Measurements from ENCODE around the gene VPS18.

VPS18 gene

GRCh38 chr15:40893733-40894680 is at the start of gene VPS18:
TSS of gene VPS18 (plus strand) at chr15:40894450. CDS start at chr15:40894769, 319 bp downstream.
- peak within 1 kb of the TSS; percentile 97 for H3K4me3 Mint-ChIP-seq
- peak; percentile 100 for DNase-seq
- peak within 1 kb of the TSS; percentile 93 for H3K27ac Mint-ChIP-seq
- H3K36me3 Mint-ChIP-seq (ENCODE audit: low read depth), result peaks cover 9% of the 10 kb centered on the region
- H3K4me1 Mint-ChIP-seq, result peaks cover 32% of the 10 kb centered on the region
- no peaks in the 10 kb centered on the region for H3K9me3 Mint-ChIP-seq
- ATAC-seq, result peak; percentile 99
- H3K27me3 Mint-ChIP-seq, result no peaks in the 10 kb centered on the region

DNA sequence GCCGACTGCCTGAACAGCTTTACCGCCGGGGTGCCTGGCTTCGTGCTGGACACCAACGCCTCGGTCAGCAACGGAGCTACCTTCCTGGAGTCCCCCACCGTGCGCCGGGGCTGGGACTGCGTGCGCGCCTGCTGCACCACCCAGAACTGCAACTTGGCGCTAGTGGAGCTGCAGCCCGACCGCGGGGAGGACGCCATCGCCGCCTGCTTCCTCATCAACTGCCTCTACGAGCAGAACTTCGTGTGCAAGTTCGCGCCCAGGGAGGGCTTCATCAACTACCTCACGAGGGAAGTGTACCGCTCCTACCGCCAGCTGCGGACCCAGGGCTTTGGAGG is 49.6 kb upstream of the VPS18 start:
- ATAC-seq (peak; percentile 26), DNase-seq (peak; percentile 54)
- Mint-ChIP-seq H3K27ac (peak overlapping the region; percentile 11), H3K36me3 (ENCODE audit: low read depth) (peaks cover 3% of the 10 kb centered on the region), H3K4me3 (peak overlapping the region; percentile 86), H3K27me3 (peaks cover 25% of the 10 kb centered on the region), H3K9me3 (no peaks in the 10 kb centered on the region), H3K4me1 (peaks cover 30% of the 10 kb centered on the region)

DNA sequence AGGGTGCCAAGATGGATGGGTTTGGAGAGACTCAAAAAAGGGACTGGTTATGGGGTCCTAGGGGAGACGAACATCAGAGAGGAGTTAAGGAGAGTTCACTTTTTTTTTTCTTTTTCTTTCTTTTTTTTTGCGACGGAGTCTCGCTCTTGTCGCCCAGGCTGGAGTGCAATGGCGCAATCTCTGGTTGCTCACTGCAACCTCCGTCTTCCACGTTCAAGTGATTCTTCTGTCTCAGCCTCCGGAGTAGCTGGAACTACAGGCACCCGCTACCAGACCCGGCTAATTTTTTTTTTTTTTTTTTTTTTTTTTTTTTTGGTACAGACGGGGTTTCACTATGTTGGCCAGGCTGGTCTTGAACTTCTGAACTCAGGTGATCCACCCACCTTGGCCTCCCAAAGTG is 49.2 kb upstream of the VPS18 start:
- Mint-ChIP-seq H3K4me1 (peaks cover 30% of the 10 kb centered on the region), H3K9me3 (no peaks in the 10 kb centered on the region), H3K4me3 (peak overlapping the region; percentile 86), H3K27me3 (peaks cover 25% of the 10 kb centered on the region), H3K27ac (peak overlapping the region; percentile 11), H3K36me3 (ENCODE audit: low read depth) (peaks cover 3% of the 10 kb centered on the region)
- no peak for ATAC-seq
- no peak for DNase-seq

GRCh38 chr15:40845511-40846284 is 48.6 kb upstream of the VPS18 start:
- H3K9me3 Mint-ChIP-seq, result no peaks in the 10 kb centered on the region
- peaks cover 25% of the 10 kb centered on the region for H3K27me3 Mint-ChIP-seq
- peaks cover 3% of the 10 kb centered on the region for H3K36me3 Mint-ChIP-seq (ENCODE audit: low read depth)
- H3K4me1 Mint-ChIP-seq, result peaks cover 30% of the 10 kb centered on the region
- no peak overlapping the region for H3K27ac Mint-ChIP-seq
- DNase-seq (no peak), ATAC-seq (no peak)
- peak overlapping the region; percentile 86 for H3K4me3 Mint-ChIP-seq

- no peaks in the 10 kb centered on the region for H3K9me3 Mint-ChIP-seq
- H3K27ac Mint-ChIP-seq, result peak overlapping the region; percentile 39
- ATAC-seq, result no peak
- DNase-seq, result no peak
- H3K36me3 Mint-ChIP-seq (ENCODE audit: low read depth), result peaks cover 3% of the 10 kb centered on the region
- no peak overlapping the region for H3K4me3 Mint-ChIP-seq
- H3K4me1 Mint-ChIP-seq, result peaks cover 30% of the 10 kb centered on the region
- peaks cover 22% of the 10 kb centered on the region for H3K27me3 Mint-ChIP-seq
Measured at GRCh38 chr15:40846841-40847222, 47.4 kb upstream of the VPS18 start.

- DNase-seq (no peak), ATAC-seq (no peak)
- H3K4me3 Mint-ChIP-seq, result no peak overlapping the region
- peaks cover 20% of the 10 kb centered on the region for H3K27me3 Mint-ChIP-seq
- no peaks in the 10 kb centered on the region for H3K9me3 Mint-ChIP-seq
- H3K36me3 Mint-ChIP-seq (ENCODE audit: low read depth), result peaks cover 3% of the 10 kb centered on the region
- H3K4me1 Mint-ChIP-seq, result peaks cover 30% of the 10 kb centered on the region
- H3K27ac Mint-ChIP-seq, result peak overlapping the region; percentile 39
Measured at GRCh38 chr15:40847223-40847961, 46.9 kb upstream of the VPS18 start.

GRCh38 chr15:40850576-40851112 is 43.6 kb upstream of the VPS18 start:
- ATAC-seq (no peak), DNase-seq (no peak)
- H3K4me3 Mint-ChIP-seq, result no peak overlapping the region
- H3K4me1 Mint-ChIP-seq, result peaks cover 17% of the 10 kb centered on the region
- H3K27ac Mint-ChIP-seq, result no peak overlapping the region
- peaks cover 3% of the 10 kb centered on the region for H3K27me3 Mint-ChIP-seq
- H3K9me3 Mint-ChIP-seq, result no peaks in the 10 kb centered on the region
- H3K36me3 Mint-ChIP-seq (ENCODE audit: low read depth), result no peaks in the 10 kb centered on the region

DNA sequence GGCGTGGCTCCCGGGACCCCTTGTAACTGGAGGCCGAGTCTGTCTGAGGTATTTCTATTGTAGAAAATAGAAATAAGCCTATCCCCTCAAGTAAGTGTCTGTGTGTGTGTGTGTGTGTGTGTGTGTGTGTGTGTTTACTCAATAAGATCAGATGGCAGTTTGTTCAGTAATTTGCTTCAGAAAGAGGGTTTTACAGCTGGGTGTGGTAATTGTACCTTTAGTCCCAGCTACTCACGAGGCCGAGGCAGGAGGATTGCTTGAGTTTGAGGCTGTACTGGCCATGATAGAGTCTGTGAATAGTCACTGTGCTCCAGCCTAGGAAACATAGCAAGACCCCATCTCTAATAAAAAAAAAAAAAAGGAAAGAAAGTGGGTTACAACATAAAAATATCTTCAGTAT is 41.7 kb upstream of the VPS18 start:
- Mint-ChIP-seq H3K27me3 (peaks cover 2% of the 10 kb centered on the region), H3K9me3 (no peaks in the 10 kb centered on the region), H3K4me3 (no peak overlapping the region), H3K27ac (no peak overlapping the region), H3K36me3 (ENCODE audit: low read depth) (no peaks in the 10 kb centered on the region), H3K4me1 (peaks cover 3% of the 10 kb centered on the region)
- DNase-seq (no peak), ATAC-seq (no peak)

- ATAC-seq (no peak), DNase-seq (no peak)
- H3K27me3 Mint-ChIP-seq, result no peaks in the 10 kb centered on the region
- H3K36me3 Mint-ChIP-seq (ENCODE audit: low read depth), result no peaks in the 10 kb centered on the region
- no peaks in the 10 kb centered on the region for H3K9me3 Mint-ChIP-seq
- H3K27ac Mint-ChIP-seq, result no peak overlapping the region
- no peaks in the 10 kb centered on the region for H3K4me1 Mint-ChIP-seq
- no peak overlapping the region for H3K4me3 Mint-ChIP-seq
Measured at GRCh38 chr15:40853241-40853890, 40.9 kb upstream of the VPS18 start.

GRCh38 chr15:40854161-40854560 is 40.1 kb upstream of the VPS18 start:
- Mint-ChIP-seq H3K4me3 (no peak overlapping the region), H3K36me3 (ENCODE audit: low read depth) (no peaks in the 10 kb centered on the region), H3K27me3 (no peaks in the 10 kb centered on the region), H3K9me3 (no peaks in the 10 kb centered on the region), H3K4me1 (no peaks in the 10 kb centered on the region), H3K27ac (no peak overlapping the region)
- DNase-seq (no peak), ATAC-seq (no peak)

DNA sequence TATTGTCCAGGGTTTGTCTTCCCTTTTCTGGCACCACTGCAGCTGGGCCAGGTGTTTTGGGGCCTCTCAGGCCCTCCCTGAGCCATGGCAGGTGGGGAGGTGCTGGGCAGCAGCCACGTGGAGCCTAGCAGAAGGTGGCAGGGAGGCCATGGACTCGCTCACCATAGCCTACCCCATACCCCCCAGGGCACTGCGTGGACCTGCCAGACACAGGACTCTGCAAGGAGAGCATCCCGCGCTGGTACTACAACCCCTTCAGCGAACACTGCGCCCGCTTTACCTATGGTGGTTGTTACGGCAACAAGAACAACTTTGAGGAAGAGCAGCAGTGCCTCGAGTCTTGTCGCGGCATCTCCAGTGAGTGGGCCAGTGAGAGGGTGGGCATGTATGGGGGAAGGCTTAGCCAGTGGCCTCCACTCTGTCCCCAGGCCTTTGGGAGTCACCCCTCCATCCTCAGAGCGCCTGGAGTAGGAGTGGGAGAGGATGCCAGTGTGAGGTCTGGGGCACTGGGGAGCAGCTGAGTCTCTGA is 38.5 kb upstream of the VPS18 start:
- H3K4me1 Mint-ChIP-seq, result no peaks in the 10 kb centered on the region
- no peaks in the 10 kb centered on the region for H3K27me3 Mint-ChIP-seq
- ATAC-seq, result no peak
- no peaks in the 10 kb centered on the region for H3K9me3 Mint-ChIP-seq
- H3K4me3 Mint-ChIP-seq, result no peak overlapping the region
- no peak for DNase-seq
- H3K27ac Mint-ChIP-seq, result no peak overlapping the region
- H3K36me3 Mint-ChIP-seq (ENCODE audit: low read depth), result no peaks in the 10 kb centered on the region

DNA sequence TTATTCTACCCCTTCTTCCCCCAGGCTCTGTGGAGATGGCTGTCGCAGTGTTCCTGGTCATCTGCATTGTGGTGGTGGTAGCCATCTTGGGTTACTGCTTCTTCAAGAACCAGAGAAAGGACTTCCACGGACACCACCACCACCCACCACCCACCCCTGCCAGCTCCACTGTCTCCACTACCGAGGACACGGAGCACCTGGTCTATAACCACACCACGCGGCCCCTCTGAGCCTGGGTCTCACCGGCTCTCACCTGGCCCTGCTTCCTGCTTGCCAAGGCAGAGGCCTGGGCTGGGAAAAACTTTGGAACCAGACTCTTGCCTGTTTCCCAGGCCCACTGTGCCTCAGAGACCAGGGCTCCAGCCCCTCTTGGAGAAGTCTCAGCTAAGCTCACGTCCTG is 37.5 kb upstream of the VPS18 start:
- H3K4me1 Mint-ChIP-seq, result no peaks in the 10 kb centered on the region
- no peak for ATAC-seq
- H3K4me3 Mint-ChIP-seq, result no peak overlapping the region

DNA sequence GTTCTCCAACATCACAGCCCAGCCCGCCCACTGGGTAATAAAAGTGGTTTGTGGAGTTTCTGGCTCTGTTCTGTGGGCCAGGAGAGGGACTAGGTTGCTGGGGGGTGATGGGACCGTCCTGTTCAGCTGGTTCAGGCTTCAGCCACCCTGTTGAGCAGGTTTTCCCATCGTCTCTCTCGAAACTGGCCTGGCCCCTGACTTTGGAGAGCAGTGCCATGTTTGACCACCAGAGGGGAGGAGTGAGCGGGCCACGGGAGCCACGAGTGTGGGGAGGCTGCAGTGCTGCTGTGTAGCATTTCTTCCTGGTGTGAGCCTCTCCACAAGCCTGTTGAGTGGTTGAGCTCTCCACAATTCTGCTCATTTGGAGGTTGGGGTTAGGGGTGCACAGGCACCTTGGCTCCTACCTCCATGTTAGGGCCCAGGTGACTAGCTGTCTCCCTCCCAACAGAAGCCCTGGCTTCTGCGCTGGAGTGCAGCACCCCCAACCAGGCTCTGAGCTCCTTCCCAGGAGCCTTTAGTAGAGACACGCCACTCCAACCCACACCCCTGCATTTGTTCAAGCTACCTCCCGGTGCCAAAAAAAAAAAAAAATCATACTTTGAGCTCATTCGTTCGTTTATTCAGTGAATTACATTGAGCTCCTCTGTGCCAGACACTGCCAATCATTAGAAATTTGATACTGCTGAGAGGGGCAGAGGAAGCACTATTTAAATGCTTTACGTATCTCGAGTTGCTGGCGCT is 36.5 kb upstream of the VPS18 start:
- peak; percentile 83 for ATAC-seq
- no peaks in the 10 kb centered on the region for H3K27me3 Mint-ChIP-seq

More for the DNA sequence above, 37.5 kb upstream of the VPS18 start:
- DNase-seq, result no peak
- Mint-ChIP-seq H3K27me3 (no peaks in the 10 kb centered on the region), H3K9me3 (no peaks in the 10 kb centered on the region), H3K36me3 (ENCODE audit: low read depth) (no peaks in the 10 kb centered on the region), H3K27ac (no peak overlapping the region)

More for the DNA sequence above, 36.5 kb upstream of the VPS18 start:
- DNase-seq, result peak; percentile 86
- H3K4me1 Mint-ChIP-seq, result no peaks in the 10 kb centered on the region
- no peak overlapping the region for H3K4me3 Mint-ChIP-seq
- H3K36me3 Mint-ChIP-seq (ENCODE audit: low read depth), result no peaks in the 10 kb centered on the region
- no peak overlapping the region for H3K27ac Mint-ChIP-seq
- no peaks in the 10 kb centered on the region for H3K9me3 Mint-ChIP-seq

Data from activated naive CD8-positive, alpha-beta T cell treated with anti-CD3 and anti-CD28 coated beads, Interleukin-2, amount 50 U/mL, for 24 hours (primary cell).